Thyroid gland (tissue), 4 donors: ENCODE results near the gene RAB27B.

Experiments
- CTCF ChIP-seq, 6 experiments: fragments of 200-600 bp in 3 of 6; fragments of 450-650 bp in 3 of 6; sonication (generic) in 3 of 6; IDR thresholded peaks; one replicate each; pipeline ENCODE4 v1.5.1; 2016 to 2019; ENCODE audit warnings: antibody characterized with exemption in 6 of 6, mild to moderate bottlenecking in 2 of 6, inconsistent platforms in 1 of 6, moderate library complexity in 1 of 6
- POLR2A ChIP-seq, 2 donors: fragments of 450-650 bp; IDR thresholded peaks; one replicate each; pipeline ENCODE4 v1.6.1; 2017; ENCODE audit warnings: antibody characterized with exemption in 2 of 2, mild to moderate bottlenecking in 2 of 2, moderate library complexity in 1 of 2

GRCh38 chr18:54938506-54938905 lies 110.2 kb downstream of the RAB27B start:
- TF ChIP-seq POLR2A (IDR thresholded peaks at IDR 0.05) (no peak), CTCF (IDR thresholded peaks at IDR 0.05) (no peak)
